SU-DHL-6 (cell line): ENCODE measurements around the gene PRDM12.

Experiments used
- H2AFZ ChIP-seq: fragments of 200-600 bp; sonication (generic); 2 replicates; pipeline ENCODE4 v1.6.1; 2014; ENCODE audit warnings: low read depth, mild to moderate bottlenecking, moderate library complexity, mixed read lengths, antibody characterized with exemption, low read length; ENCODE audit not compliant: severe bottlenecking
- H3F3A ChIP-seq: fragments of 200-600 bp; shearing (Covaris generic); 2 replicates; pipeline ENCODE4 v1.6.0; 2016; ENCODE audit warnings: antibody characterized with exemption, mild to moderate bottlenecking; ENCODE audit not compliant: insufficient read depth
- H3K27ac ChIP-seq: fragments of 200-600 bp; sonication (generic); 2 replicates; pipeline ENCODE4 v1.5.1; 2016; ENCODE audit warnings: low read depth, mild to moderate bottlenecking, low read length, moderate library complexity, mixed read lengths
- H3K27me3 ChIP-seq: fragments of 200-600 bp; sonication (generic), shearing (Covaris generic); 2 replicates; pipeline ENCODE4 v1.6.0; 2014; ENCODE audit warnings: mild to moderate bottlenecking, low read length
- H3K36me3 ChIP-seq: fragments of 200-600 bp; sonication (generic); 2 replicates; pipeline ENCODE4 v1.6.1; 2014; ENCODE audit warnings: mild to moderate bottlenecking, low read length, mixed read lengths
- H3K4me2 ChIP-seq: fragments of 300-600, 200-600 bp; shearing (Covaris generic), sonication (generic); 2 replicates; pipeline ENCODE4 v1.6.0; 2014; ENCODE audit warnings: low read length, low read depth, mild to moderate bottlenecking; ENCODE audit not compliant: poor library complexity, severe bottlenecking
- H3K4me3 ChIP-seq: fragments of 200-600 bp; sonication (generic); 2 replicates; pipeline ENCODE4 v1.5.1; 2014; ENCODE audit warnings: antibody characterized with exemption, low read length, mild to moderate bottlenecking, mixed read lengths; ENCODE audit not compliant: insufficient read depth, poor library complexity, severe bottlenecking
- H3K79me2 ChIP-seq: fragments of 200-600 bp; sonication (generic); 2 replicates; pipeline ENCODE4 v1.6.1; 2014; ENCODE audit warnings: mild to moderate bottlenecking, low read length, moderate library complexity; ENCODE audit not compliant: insufficient read depth
- H3K9ac ChIP-seq: fragments of 200-600 bp; sonication (generic); 2 replicates; pipeline ENCODE4 v1.7.0; 2014; ENCODE audit warnings: mild to moderate bottlenecking, low read length
- H3K9me2 ChIP-seq: fragments of 200-600 bp; sonication (generic); replicated peaks from 2 replicates; pipeline ENCODE4 v1.6.1; 2014; ENCODE audit warnings: low read length; ENCODE audit not compliant: insufficient read depth
- H3K9me3 ChIP-seq: fragments of 200-600 bp; sonication (generic); 2 replicates; pipeline ENCODE4 v1.6.1; 2014; ENCODE audit warnings: low read length, mixed read lengths; ENCODE audit not compliant: insufficient read depth
- H4K20me1 ChIP-seq: fragments of 200-600 bp; sonication (generic); 2 replicates; pipeline ENCODE4 v1.6.1; 2014; ENCODE audit warnings: low read depth, mild to moderate bottlenecking, antibody characterized with exemption, low read length, moderate library complexity, mixed read lengths
- CTCF ChIP-seq: fragments of 200-600 bp; sonication (generic); IDR thresholded peaks from one replicate; pipeline ENCODE4 v1.5.1; 2017; ENCODE audit warnings: antibody characterized with exemption, mild to moderate bottlenecking, low read length, moderate library complexity; ENCODE audit not compliant: insufficient read depth, poor library complexity, severe bottlenecking
- EZH2phosphoT487 ChIP-seq: fragments of 200-600 bp; sonication (generic), shearing (Covaris generic); conservative IDR thresholded peaks from 2 replicates; pipeline ENCODE4 v1.6.1; 2018; ENCODE audit warnings: mild to moderate bottlenecking, antibody characterized with exemption, low read length, moderate library complexity, mixed read lengths

Gene PRDM12

GRCh38 chr9:130664251-130665028, at the start of gene PRDM12:
PRDM12 (plus strand) TSS chr9:130664594; CDS start chr9:130664654, 60 bp downstream.
- Histone ChIP-seq H3K79me2 (no peaks in the 10 kb centered on the region), H3K36me3 (no peaks in the 10 kb centered on the region), H4K20me1 (no peaks in the 10 kb centered on the region), H3K27ac (no peak within 1 kb of the TSS), H3K4me3 (no peak within 1 kb of the TSS), H3K9me3 (no peaks in the 10 kb centered on the region), H3F3A (no peaks in the 10 kb centered on the region), H3K9ac (no peak within 1 kb of the TSS), H3K4me2 (no peak within 1 kb of the TSS), H3K9me2 (no peaks in the 10 kb centered on the region), H3K27me3 (no peaks in the 10 kb centered on the region), H2AFZ (no peak within 1 kb of the TSS)
- no peak for TF ChIP-seq EZH2phosphoT487
- TF ChIP-seq CTCF: no peak

GRCh38 chr9:130616451-130616850, 47.9 kb upstream of the PRDM12 start:
- no peaks in the 10 kb centered on the region for H4K20me1 ChIP-seq
- no peaks in the 10 kb centered on the region for H3K27me3 ChIP-seq
- H2AFZ ChIP-seq: no peak overlapping the region
- no peak overlapping the region for H3K4me2 ChIP-seq
- H3F3A ChIP-seq: no peaks in the 10 kb centered on the region
- no peak overlapping the region for H3K4me3 ChIP-seq
- no peaks in the 10 kb centered on the region for H3K9me2 ChIP-seq
- H3K36me3 ChIP-seq: peaks cover 7% of the 10 kb centered on the region; the same call in 1 of the 2 replicates
- H3K9me3 ChIP-seq: no peaks in the 10 kb centered on the region
- H3K79me2 ChIP-seq: no peaks in the 10 kb centered on the region
- no peak overlapping the region for H3K27ac ChIP-seq
- TF ChIP-seq EZH2phosphoT487 (no peak), CTCF (no peak)
- no peak overlapping the region for H3K9ac ChIP-seq

- Histone ChIP-seq H3F3A (no peaks in the 10 kb centered on the region), H3K9me3 (no peaks in the 10 kb centered on the region), H4K20me1 (no peaks in the 10 kb centered on the region), H3K4me3 (no peak overlapping the region), H3K4me2 (no peak overlapping the region), H3K79me2 (no peaks in the 10 kb centered on the region), H2AFZ (no peak overlapping the region), H3K9me2 (no peaks in the 10 kb centered on the region), H3K27me3 (no peaks in the 10 kb centered on the region), H3K27ac (no peak overlapping the region), H3K36me3 (peaks cover 2% of the 10 kb centered on the region; the same call in 1 of the 2 replicates), H3K9ac (no peak overlapping the region)
- TF ChIP-seq EZH2phosphoT487: no peak
- TF ChIP-seq CTCF: no peak
Observed at GRCh38 chr9:130623466-130623865, 40.9 kb upstream of the PRDM12 start.
